Lower leg skin (tissue), 3 donors: ENCODE data around the gene TPT1.

Experiments used
- POLR2A ChIP-seq, 2 donors: fragments of 450-650 bp; IDR thresholded peaks; one replicate each; pipeline ENCODE4 v1.6.1; 2016 to 2017; ENCODE audit warnings: antibody characterized with exemption in 2 of 2, mild to moderate bottlenecking in 1 of 2, moderate library complexity in 1 of 2
- TF ChIP-seq, protein P1 (sequence below), 3 donors: fragments of 450-650 bp; IDR thresholded peaks; one replicate each; pipeline ENCODE4 v1.5.1; 2016; ENCODE audit warnings: antibody characterized with exemption in 3 of 3, mild to moderate bottlenecking in 3 of 3, moderate library complexity in 2 of 3

- TF ChIP-seq, protein P1, sequence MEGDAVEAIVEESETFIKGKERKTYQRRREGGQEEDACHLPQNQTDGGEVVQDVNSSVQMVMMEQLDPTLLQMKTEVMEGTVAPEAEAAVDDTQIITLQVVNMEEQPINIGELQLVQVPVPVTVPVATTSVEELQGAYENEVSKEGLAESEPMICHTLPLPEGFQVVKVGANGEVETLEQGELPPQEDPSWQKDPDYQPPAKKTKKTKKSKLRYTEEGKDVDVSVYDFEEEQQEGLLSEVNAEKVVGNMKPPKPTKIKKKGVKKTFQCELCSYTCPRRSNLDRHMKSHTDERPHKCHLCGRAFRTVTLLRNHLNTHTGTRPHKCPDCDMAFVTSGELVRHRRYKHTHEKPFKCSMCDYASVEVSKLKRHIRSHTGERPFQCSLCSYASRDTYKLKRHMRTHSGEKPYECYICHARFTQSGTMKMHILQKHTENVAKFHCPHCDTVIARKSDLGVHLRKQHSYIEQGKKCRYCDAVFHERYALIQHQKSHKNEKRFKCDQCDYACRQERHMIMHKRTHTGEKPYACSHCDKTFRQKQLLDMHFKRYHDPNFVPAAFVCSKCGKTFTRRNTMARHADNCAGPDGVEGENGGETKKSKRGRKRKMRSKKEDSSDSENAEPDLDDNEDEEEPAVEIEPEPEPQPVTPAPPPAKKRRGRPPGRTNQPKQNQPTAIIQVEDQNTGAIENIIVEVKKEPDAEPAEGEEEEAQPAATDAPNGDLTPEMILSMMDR (IDR thresholded peaks at IDR 0.05), result no peak
- no peak for TF ChIP-seq POLR2A (IDR thresholded peaks at IDR 0.05)
Measured at GRCh38 chr13:45362939-45363338, 22.0 kb upstream of the TPT1 start.
